Subcutaneous adipose tissue (tissue), 4 donors: ENCODE results near the gene CRYBA2. TPM values are rescaled to one million over a fixed set of nuclear protein-coding genes. Genes with fewer than 3 reads are reported as not detected.

Experiments
- CTCF ChIP-seq: fragments of 450-650 bp; IDR thresholded peaks from one replicate; pipeline ENCODE4 v1.5.1; 2016; ENCODE audit warnings: low read depth, mild to moderate bottlenecking, control low read depth, antibody characterized with exemption, moderate library complexity
- total RNA-seq, 4 donors: library from RNA; depleted of rRNA; stranded (reverse); fragments of >200 nt; gene quantifications; one replicate each; pipeline ENCODE4 v1.1.0, GENCODE V29; 2016

Gene CRYBA2
- total RNA-seq, 4 donors from 2014 or later: not detected

GRCh38 chr2:219010873-219011272, 17.7 kb upstream of the CRYBA2 start:
- TF ChIP-seq CTCF: no peak

- TF ChIP-seq CTCF: no peak
These were observed 17.0 kb upstream of the CRYBA2 start for GRCh38 chr2:219010162-219010756.

- TF ChIP-seq CTCF: no peak
These were observed 16.1 kb upstream of the CRYBA2 start for GRCh38 chr2:219009294-219009693.

- no peak for TF ChIP-seq CTCF
These were observed 10.8 kb upstream of the CRYBA2 start for GRCh38 chr2:219003979-219004378.

- TF ChIP-seq CTCF: no peak
These were observed 10.0 kb upstream of the CRYBA2 start for GRCh38 chr2:219003267-219003634.

GRCh38 chr2:219002395-219003266, 9.4 kb upstream of the CRYBA2 start:
- TF ChIP-seq CTCF: no peak

GRCh38 chr2:219001577-219002394, 8.6 kb upstream of the CRYBA2 start:
- no peak for TF ChIP-seq CTCF
